WERI-Rb-1 (cell line): Measurements from ENCODE around the gene RSRP1.
"Not testable (repeated sequence)": the region's sequence is repeated elsewhere in the genome, so short reads cannot be mapped to it uniquely, and the experiment has no call there.

Source experiments
- DNase-seq: peaks from one replicate; pipeline ENCODE4 v3.0.0-alpha.2; 2020
- H3K27ac ChIP-seq: fragments of 250-450 bp; sonication (Bioruptor Pico); 2 replicates; pipeline ENCODE4 v1.5.1; 2020; ENCODE audit warnings: mild to moderate bottlenecking, moderate library complexity
- H3K27me3 ChIP-seq: fragments of 250-450 bp; sonication (Bioruptor Pico); 2 replicates; pipeline ENCODE4 v1.5.1; 2021; ENCODE audit warnings: mild to moderate bottlenecking, low read depth, moderate library complexity; ENCODE audit not compliant: insufficient read depth, severe bottlenecking
- H3K36me3 ChIP-seq: fragments of 250-450 bp; sonication (Bioruptor Pico); 2 replicates; pipeline ENCODE4 v1.5.1; 2020; ENCODE audit warnings: mild to moderate bottlenecking, moderate library complexity
- H3K4me3 ChIP-seq: 2 replicates; pipeline ENCODE4 v1.5.1; 2011; ENCODE audit warnings: low read depth, mild to moderate bottlenecking, control low read depth, low read length
- H3K9me3 ChIP-seq: fragments of 250-450 bp; sonication (Bioruptor Pico); 2 replicates; pipeline ENCODE4 v1.5.1; 2021; ENCODE audit warnings: mild to moderate bottlenecking, moderate library complexity; ENCODE audit not compliant: severe bottlenecking
- CTCF ChIP-seq: IDR thresholded peaks from 2 replicates; pipeline ENCODE4 v1.5.1; 2011; ENCODE audit warnings: low read depth, mild to moderate bottlenecking, control low read depth, inconsistent platforms, low read length

The RSRP1 gene

DNA sequence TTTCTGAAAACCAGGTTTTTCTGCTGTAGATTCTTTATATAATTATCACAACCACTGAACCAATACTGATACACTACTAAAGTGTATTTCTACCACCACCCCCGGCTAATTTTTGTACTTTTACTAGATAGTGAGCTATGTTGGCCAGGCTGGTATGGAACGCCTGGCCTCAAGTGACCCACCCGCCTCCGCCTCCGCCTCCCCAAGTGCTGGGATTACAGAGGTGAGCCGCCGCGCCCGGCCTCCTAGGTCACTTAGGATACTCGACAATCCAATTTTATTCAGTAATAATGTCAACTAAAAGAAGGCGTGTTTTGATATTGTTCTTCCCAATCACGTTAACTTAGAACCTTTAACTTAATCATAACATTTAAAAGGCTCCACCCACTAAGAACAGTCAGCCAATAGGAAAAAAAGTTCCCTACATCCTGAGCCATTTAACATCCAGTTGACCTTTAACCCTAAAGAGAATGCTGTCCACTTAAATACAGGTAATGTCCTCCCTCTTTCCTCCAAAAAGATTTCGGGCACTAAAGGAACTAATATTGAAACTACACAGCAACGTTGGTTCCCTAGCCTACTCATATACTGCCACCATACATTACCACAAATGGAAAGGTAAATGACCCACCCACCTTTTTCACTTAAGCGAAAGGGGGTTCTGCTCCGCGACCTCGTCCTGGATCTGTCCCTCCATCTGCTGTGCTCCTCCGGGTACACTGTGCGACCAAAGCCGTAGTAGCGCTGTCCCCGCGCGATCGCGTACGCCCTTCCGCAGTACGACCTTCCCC is 1.2 kb downstream of the RSRP1 start:
- peak; percentile 26 for DNase-seq
- Histone ChIP-seq H3K36me3 (peaks cover 49% of the 10 kb centered on the region), H3K27ac (no peak overlapping the region; the same call in 1 of the 2 replicates), H3K27me3 (no peaks in the 10 kb centered on the region), H3K9me3 (no peaks in the 10 kb centered on the region), H3K4me3 (peak overlapping the region; percentile 92)
- no peak for TF ChIP-seq CTCF

- no peak for TF ChIP-seq CTCF
- H3K36me3 ChIP-seq: peaks cover 49% of the 10 kb centered on the region
- no peak for DNase-seq
- no peaks in the 10 kb centered on the region for H3K9me3 ChIP-seq
- no peak overlapping the region for H3K4me3 ChIP-seq
- no peaks in the 10 kb centered on the region for H3K27me3 ChIP-seq
- H3K27ac ChIP-seq: no peak overlapping the region
These were observed 1.9 kb downstream of the RSRP1 start for GRCh38 chr1:25245393-25245792.

DNA sequence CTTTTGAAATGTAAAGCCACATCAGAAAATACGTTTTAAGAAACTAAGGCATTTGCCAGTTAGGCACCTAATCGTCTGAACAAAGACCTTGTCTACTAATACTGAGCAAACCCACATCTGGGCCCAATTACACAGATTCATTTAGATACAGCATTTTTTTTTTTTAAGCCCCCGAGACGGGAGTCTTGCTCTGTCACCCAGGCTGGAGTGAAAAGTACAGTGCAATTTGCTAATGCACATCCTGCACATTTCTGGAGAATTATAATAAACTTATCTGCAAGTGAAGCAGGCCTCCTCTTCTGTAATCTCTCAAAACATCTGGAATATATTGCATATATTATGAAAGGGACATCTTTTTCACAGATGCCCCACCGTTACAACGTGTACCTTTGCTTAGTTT is 3.3 kb downstream of the RSRP1 start:
- TF ChIP-seq CTCF: no peak
- no peak for DNase-seq
- no peak overlapping the region for H3K27ac ChIP-seq
- H3K9me3 ChIP-seq: no peaks in the 10 kb centered on the region
- no peaks in the 10 kb centered on the region for H3K27me3 ChIP-seq
- H3K36me3 ChIP-seq: peaks cover 49% of the 10 kb centered on the region
- H3K4me3 ChIP-seq: no peak overlapping the region

DNA sequence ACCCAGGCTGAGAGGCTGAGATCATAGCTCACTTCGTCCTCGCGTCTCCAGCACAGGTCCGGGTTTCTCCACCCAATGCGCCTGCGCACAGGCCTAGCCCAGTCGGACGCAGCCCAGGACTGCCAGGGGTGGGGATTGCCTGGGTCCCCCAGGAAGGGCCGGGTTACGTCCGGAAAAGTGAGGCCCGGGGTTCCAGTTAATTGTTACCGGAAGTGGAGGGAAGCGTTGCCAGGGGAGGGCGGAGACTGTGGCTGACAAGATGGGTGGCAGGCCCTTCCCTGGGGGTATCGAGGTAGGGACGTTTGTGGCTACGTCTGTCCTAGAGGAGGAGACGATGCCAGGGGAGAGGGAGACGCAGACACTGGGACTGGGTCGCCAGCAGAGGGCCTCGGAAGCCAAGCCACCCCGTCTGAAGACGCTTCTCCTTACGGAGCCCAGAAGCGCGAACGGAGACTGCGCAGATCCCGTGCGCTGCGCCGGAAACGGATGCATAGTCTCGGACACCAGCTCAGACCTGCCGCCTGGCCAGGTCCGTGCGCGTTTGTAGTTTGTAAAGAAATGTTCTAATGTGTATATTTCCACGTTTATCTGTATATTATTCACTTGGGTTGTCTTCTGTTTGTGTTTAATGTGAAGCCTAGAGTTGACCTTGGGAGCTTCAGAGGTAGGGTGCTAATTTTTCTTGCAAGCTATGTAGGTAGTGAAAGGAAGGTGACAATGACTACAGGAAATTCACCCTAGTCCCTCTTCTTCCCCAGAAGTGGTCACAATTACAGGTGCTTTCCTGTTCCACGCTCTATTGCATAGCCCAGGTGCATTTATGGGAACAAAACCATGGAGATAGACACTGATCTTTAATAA is 7.3 kb downstream of the RSRP1 start:
- peak; percentile 95 for DNase-seq
- H3K4me3 ChIP-seq: peak overlapping the region; percentile 63
- peak overlapping the region; percentile 73 for H3K27ac ChIP-seq
- peak; percentile 89 for TF ChIP-seq CTCF
- peaks cover 34% of the 10 kb centered on the region for H3K36me3 ChIP-seq
- no peaks in the 10 kb centered on the region for H3K9me3 ChIP-seq
- H3K27me3 ChIP-seq: no peaks in the 10 kb centered on the region

- H3K9me3 ChIP-seq: no peaks in the 10 kb centered on the region
- no peak for TF ChIP-seq CTCF
- DNase-seq: no peak
- H3K27ac ChIP-seq: no peak overlapping the region
- H3K27me3 ChIP-seq: no peaks in the 10 kb centered on the region
- H3K36me3 ChIP-seq: peaks cover 15% of the 10 kb centered on the region
- no peak overlapping the region for H3K4me3 ChIP-seq
These were observed 9.2 kb downstream of the RSRP1 start for GRCh38 chr1:25238046-25238445.

GRCh38 chr1:25236261-25236660 is 11.0 kb downstream of the RSRP1 start:
- not testable (repeated sequence) for H3K27me3 ChIP-seq, H3K27ac ChIP-seq, DNase-seq, H3K36me3 ChIP-seq, H3K4me3 ChIP-seq, H3K9me3 ChIP-seq

- not testable (repeated sequence) for H3K27me3 ChIP-seq, H3K4me3 ChIP-seq, DNase-seq, H3K36me3 ChIP-seq, H3K27ac ChIP-seq, H3K9me3 ChIP-seq
These were observed 11.8 kb downstream of the RSRP1 start for GRCh38 chr1:25235411-25235810.
